HG02981 (cell line): ENCODE measurements around the gene CNBP.
A peak's percentile ranks its signal among the peaks of the same experiment; 100 is the strongest.

Source experiments
- ATAC-seq: cut with Tn5 transposase; IDR thresholded peaks from one replicate; pipeline ENCODE4 v1.9.1; 2021; ENCODE audit warnings: mild to moderate bottlenecking, moderate library complexity; ENCODE audit not compliant: unreplicated experiment

Gene CNBP

GRCh38 chr3:129132097-129132866 is 51.4 kb downstream of the CNBP start:
- ATAC-seq, result no peak

GRCh38 chr3:129131465-129132088 is 52.1 kb downstream of the CNBP start:
- ATAC-seq, result no peak

- no peak for ATAC-seq
Measured at GRCh38 chr3:129130291-129130813, 53.3 kb downstream of the CNBP start.

- no peak for ATAC-seq
Measured at GRCh38 chr3:129128357-129129155, 55.1 kb downstream of the CNBP start.

GRCh38 chr3:129126726-129127280 is 56.9 kb downstream of the CNBP start:
- no peak for ATAC-seq

GRCh38 chr3:129123314-129124060 is 60.2 kb downstream of the CNBP start:
- ATAC-seq, result no peak

- no peak for ATAC-seq
Measured at GRCh38 chr3:129122412-129123011, 61.2 kb downstream of the CNBP start.

GRCh38 chr3:129121792-129122411 is 61.8 kb downstream of the CNBP start, which contains the start of gene RAB43:
TSS of gene RAB43 (minus strand) at chr3:129121804. CDS start at chr3:129121489, 315 bp downstream.
- peak; percentile 44 for ATAC-seq

GRCh38 chr3:129121016-129121791 is 62.5 kb downstream of the CNBP start:
- ATAC-seq, result no peak

GRCh38 chr3:129120254-129121004 is 63.3 kb downstream of the CNBP start:
- ATAC-seq, result peak; percentile 57

GRCh38 chr3:129119365-129120100 is 64.2 kb downstream of the CNBP start:
- ATAC-seq, result no peak

- no peak for ATAC-seq
Measured at GRCh38 chr3:129118745-129119144, 65.0 kb downstream of the CNBP start.
